Suprapubic skin (tissue), 4 donors: Measurements from ENCODE around the gene NUP50. TPM values are rescaled to one million over a fixed set of nuclear protein-coding genes. Genes with fewer than 3 reads are reported as not detected.

ENCODE experiments used
- DNase-seq, 2 donors: peaks; one replicate each; pipeline ENCODE4 v3.0.0-alpha.2; 2019; ENCODE audit warnings: low spot score in 2 of 2
- H3K27ac ChIP-seq: fragments of 200-600 bp; sonication (generic); one replicate; pipeline ENCODE4 v1.5.1; 2019
- H3K27me3 ChIP-seq: fragments of 200-600 bp; sonication (generic); one replicate; pipeline ENCODE4 v1.5.1; 2019
- H3K36me3 ChIP-seq: fragments of 200-600 bp; sonication (generic); one replicate; pipeline ENCODE4 v1.5.1; 2019
- H3K4me1 ChIP-seq: fragments of 200-600 bp; sonication (generic); one replicate; pipeline ENCODE4 v1.5.1; 2019
- H3K4me3 ChIP-seq: fragments of 200-600 bp; sonication (generic); one replicate; pipeline ENCODE4 v1.5.1; 2019; ENCODE audit warnings: mild to moderate bottlenecking
- H3K9me3 ChIP-seq: fragments of 200-600 bp; sonication (generic); one replicate; pipeline ENCODE4 v1.5.1; 2019
- EP300 ChIP-seq: sonication (generic); formaldehyde crosslinking; IDR thresholded peaks from one replicate; pipeline ENCODE4 v1.6.1; 2017; ENCODE audit warnings: antibody characterized with exemption
- POLR2A ChIP-seq, 2 donors: fragments of 450-650 bp; IDR thresholded peaks; one replicate each; pipeline ENCODE4 v1.6.1; 2017; ENCODE audit warnings: antibody characterized with exemption in 2 of 2, mild to moderate bottlenecking in 2 of 2, moderate library complexity in 2 of 2
- POLR2AphosphoS5 ChIP-seq, 3 donors: sonication (generic); formaldehyde crosslinking; IDR thresholded peaks; one replicate each; pipeline ENCODE4 v1.6.1; 2017; ENCODE audit warnings: antibody characterized with exemption in 3 of 3
- WGBS: methylation state at CpG from one replicate; pipeline ENCODE4 v1.1.5; 2018; 5-methylcytosine and 5-hydroxymethylcytosine counted together
- total RNA-seq, 4 donors: library from RNA; depleted of rRNA; stranded (reverse); fragments of >200 nt; gene quantifications; one replicate each; pipeline ENCODE4 v1.1.0, GENCODE V29; 2016
- TF ChIP-seq, protein P1 (sequence below), 2 donors: fragments of 200-600 bp in 1 of 2; fragments of 450-650 bp in 1 of 2; sonication (generic) in 1 of 2; IDR thresholded peaks; one replicate each; pipeline ENCODE4 v1.5.1; 2016 to 2019; ENCODE audit warnings: antibody characterized with exemption in 2 of 2, mild to moderate bottlenecking in 1 of 2, moderate library complexity in 1 of 2

The NUP50 gene
- total RNA-seq, 4 donors from 2014 or later: 44.2 to 74.0 (median 64.0) TPM

DNA sequence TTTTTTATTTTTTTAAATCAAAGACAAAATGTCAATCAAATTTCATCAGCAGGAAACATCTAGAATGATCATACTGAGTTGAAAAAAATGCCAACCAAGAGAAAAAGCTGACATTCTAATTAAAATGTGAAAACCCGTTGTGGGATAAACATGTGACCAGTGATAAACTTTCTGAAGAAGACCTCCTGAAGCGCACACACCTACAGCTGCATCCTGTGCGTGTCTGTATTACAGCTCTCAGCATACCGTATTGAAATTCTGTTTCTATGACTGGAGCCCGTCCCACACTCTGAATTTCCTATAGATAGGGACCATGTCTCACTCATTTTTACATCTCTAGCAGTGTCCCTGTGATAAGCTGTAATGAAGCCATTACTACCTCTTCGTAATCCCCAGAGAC, 12.2 kb upstream of the NUP50 start:
- Histone ChIP-seq H3K27me3 (no peaks in the 10 kb centered on the region), H3K36me3 (no peaks in the 10 kb centered on the region), H3K9me3 (no peaks in the 10 kb centered on the region), H3K4me3 (no peak overlapping the region), H3K4me1 (no peaks in the 10 kb centered on the region), H3K27ac (no peak overlapping the region)
- no peak for DNase-seq
- 92% methylated on average over 6 of the region's 6 CpGs for WGBS
- TF ChIP-seq EP300: no peak
- TF ChIP-seq, protein P1, sequence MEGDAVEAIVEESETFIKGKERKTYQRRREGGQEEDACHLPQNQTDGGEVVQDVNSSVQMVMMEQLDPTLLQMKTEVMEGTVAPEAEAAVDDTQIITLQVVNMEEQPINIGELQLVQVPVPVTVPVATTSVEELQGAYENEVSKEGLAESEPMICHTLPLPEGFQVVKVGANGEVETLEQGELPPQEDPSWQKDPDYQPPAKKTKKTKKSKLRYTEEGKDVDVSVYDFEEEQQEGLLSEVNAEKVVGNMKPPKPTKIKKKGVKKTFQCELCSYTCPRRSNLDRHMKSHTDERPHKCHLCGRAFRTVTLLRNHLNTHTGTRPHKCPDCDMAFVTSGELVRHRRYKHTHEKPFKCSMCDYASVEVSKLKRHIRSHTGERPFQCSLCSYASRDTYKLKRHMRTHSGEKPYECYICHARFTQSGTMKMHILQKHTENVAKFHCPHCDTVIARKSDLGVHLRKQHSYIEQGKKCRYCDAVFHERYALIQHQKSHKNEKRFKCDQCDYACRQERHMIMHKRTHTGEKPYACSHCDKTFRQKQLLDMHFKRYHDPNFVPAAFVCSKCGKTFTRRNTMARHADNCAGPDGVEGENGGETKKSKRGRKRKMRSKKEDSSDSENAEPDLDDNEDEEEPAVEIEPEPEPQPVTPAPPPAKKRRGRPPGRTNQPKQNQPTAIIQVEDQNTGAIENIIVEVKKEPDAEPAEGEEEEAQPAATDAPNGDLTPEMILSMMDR (IDR thresholded peaks at IDR 0.05): no peak

DNA sequence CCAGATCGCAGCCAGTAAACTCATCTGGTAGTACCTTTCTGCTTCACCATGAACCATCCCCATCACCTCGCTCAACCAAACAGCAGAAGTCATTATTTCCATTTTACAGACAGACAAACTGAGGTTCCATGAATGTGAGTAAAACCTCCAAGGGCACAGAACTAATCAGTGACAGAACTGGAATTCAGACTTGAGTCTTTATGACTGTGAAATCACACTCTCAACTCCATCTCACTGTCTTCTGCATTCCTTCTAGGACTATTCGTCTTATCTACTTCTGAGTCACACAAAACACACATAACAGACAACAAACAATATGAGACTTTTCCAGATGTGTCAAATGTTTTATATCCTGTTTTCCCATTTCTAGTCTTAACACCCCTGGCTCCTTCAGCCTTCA, 9.3 kb upstream of the NUP50 start:
- 97% methylated on average over 3 of the region's 3 CpGs for WGBS
- no peak for DNase-seq
- peaks cover 4% of the 10 kb centered on the region for H3K36me3 ChIP-seq

DNA sequence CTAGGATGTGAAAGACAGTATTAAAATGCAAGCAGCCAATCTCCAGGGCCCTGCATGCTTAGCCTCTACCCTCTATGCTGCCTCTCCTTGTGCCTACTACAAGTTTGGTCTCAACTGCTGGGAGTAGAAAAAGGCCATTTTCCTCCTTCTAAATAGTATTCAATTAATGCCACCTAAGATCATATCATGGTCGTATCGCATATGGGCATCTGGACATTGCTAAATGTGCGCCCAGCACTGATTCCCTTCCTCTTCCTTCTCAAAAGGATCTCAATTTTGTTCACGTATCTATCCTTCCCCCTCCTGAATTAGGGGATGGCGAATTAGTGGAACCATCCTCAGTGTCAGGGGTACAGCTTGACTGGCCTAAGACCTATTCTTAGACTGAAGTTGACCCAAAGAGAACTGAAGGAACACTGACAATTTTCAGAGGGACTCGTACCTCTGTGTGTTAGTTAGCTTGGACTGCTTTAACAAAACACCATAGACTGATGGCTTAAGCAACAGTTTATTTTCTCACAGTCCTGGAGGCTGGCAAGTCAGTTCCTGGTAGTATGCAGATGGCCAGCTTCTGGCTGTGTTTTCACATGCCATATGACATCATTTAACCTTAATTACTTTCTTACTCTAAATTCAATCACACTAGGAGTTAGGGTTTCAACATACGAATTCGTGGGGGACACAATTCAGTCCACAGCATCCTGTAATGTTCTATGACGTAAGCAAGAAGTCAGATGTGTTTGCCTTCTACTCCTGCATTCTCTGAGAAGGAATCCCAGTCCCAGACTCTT, 8.5 kb upstream of the NUP50 start:
- WGBS: 74% methylated on average over 9 of the region's 9 CpGs
- peaks cover 4% of the 10 kb centered on the region for H3K36me3 ChIP-seq
- peaks cover 26% of the 10 kb centered on the region for H3K4me1 ChIP-seq
- no peak overlapping the region for H3K27ac ChIP-seq
- no peaks in the 10 kb centered on the region for H3K27me3 ChIP-seq
- no peaks in the 10 kb centered on the region for H3K9me3 ChIP-seq
- H3K4me3 ChIP-seq: no peak overlapping the region
- TF ChIP-seq EP300: no peak
- no peak for TF ChIP-seq POLR2A (IDR thresholded peaks at IDR 0.05)
- no peak for TF ChIP-seq POLR2AphosphoS5 (IDR thresholded peaks at IDR 0.05)
- TF ChIP-seq, protein P1 (IDR thresholded peaks at IDR 0.05): no peak
- no peak for DNase-seq

More for the DNA sequence above, 9.3 kb upstream of the NUP50 start:
- Histone ChIP-seq H3K4me3 (no peak overlapping the region), H3K27me3 (no peaks in the 10 kb centered on the region), H3K27ac (no peak overlapping the region), H3K4me1 (peaks cover 18% of the 10 kb centered on the region), H3K9me3 (no peaks in the 10 kb centered on the region)
- TF ChIP-seq EP300 (no peak), POLR2AphosphoS5 (IDR thresholded peaks at IDR 0.05) (no peak)
- TF ChIP-seq, protein P1 (IDR thresholded peaks at IDR 0.05): no peak

DNA sequence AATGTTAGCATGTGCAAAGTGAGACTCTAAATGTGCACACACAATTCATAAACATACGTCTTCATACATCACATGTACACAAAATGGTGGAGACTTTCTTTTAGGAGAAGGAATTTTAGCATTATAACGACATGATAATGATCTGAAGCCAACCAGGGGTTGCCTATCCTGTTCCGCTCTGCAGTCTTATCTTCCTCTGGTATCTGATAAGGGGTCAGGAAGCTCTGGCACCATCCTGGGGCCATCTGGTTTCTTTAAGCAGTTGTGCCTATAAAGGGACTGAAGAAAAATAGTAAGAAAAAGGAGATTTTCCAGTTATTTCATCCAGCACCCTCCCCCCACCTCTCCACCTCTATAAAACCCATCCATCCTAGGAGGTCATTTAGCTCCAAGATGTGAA, 5.8 kb upstream of the NUP50 start:
- TF ChIP-seq POLR2A (IDR thresholded peaks at IDR 0.05) (no peak), EP300 (no peak), POLR2AphosphoS5 (IDR thresholded peaks at IDR 0.05) (no peak)
- TF ChIP-seq, protein P1 (IDR thresholded peaks at IDR 0.05): no peak
- 80% methylated on average over 3 of the region's 3 CpGs for WGBS
- H3K4me1 ChIP-seq: peaks cover 49% of the 10 kb centered on the region
- H3K9me3 ChIP-seq: no peaks in the 10 kb centered on the region
- no peak overlapping the region for H3K4me3 ChIP-seq
- peaks cover 4% of the 10 kb centered on the region for H3K36me3 ChIP-seq
- H3K27me3 ChIP-seq: no peaks in the 10 kb centered on the region
- peak overlapping the region; percentile 83 for H3K27ac ChIP-seq
- DNase-seq: no peak

DNA sequence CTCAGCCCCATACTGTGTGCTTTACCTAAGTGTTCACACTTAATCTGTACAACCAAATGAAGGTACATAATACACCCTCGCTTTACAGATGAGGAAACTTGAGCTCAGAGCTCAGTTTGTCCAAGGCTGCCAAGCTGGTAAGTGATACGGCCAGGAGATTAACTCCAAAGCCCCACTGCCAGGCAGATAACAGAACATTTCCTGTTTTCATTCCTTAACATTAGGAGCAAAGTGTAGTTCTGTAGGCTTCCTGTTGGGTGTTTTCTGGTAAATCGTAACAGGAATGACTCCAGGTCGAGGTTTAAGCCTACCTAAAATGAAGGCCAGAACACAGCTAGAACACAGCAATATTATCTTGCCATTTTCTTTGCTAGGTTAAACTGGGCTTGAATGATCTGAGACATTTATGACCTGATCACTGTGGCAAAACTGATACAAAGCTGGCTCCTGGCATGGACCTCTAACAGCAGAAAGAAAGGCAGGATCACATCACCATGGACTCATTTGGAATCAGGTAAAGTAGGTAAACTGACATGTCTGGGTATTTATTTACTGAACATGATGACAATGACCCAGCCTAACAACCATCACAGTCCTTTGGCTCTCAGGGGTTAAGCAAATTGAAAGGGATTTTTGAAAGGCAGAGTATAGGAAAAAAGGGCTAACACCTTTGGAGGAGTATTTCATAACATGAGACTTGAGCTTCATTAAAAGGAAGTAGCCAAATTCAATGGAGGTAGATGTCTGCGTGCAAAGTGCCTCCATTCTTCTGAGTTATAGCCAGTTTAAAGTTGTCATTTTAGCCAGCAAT, 3.9 kb upstream of the NUP50 start:
- peaks cover 4% of the 10 kb centered on the region for H3K36me3 ChIP-seq
- 49% methylated on average over 5 of the region's 5 CpGs for WGBS
- no peak for TF ChIP-seq POLR2AphosphoS5 (IDR thresholded peaks at IDR 0.05)
- no peak for TF ChIP-seq POLR2A (IDR thresholded peaks at IDR 0.05)
- TF ChIP-seq, protein P1 (IDR thresholded peaks at IDR 0.05): no peak
- no peak for TF ChIP-seq EP300
- H3K27me3 ChIP-seq: no peaks in the 10 kb centered on the region
- peak overlapping the region; percentile 83 for H3K27ac ChIP-seq
- DNase-seq: no peak
- no peaks in the 10 kb centered on the region for H3K9me3 ChIP-seq
- H3K4me3 ChIP-seq: no peak overlapping the region
- H3K4me1 ChIP-seq: peaks cover 56% of the 10 kb centered on the region
